Measurements from ENCODE around the gene ZNF580.
A peak's percentile ranks its signal among the peaks of the same experiment; 100 is the strongest.

Gene ZNF580

DNA sequence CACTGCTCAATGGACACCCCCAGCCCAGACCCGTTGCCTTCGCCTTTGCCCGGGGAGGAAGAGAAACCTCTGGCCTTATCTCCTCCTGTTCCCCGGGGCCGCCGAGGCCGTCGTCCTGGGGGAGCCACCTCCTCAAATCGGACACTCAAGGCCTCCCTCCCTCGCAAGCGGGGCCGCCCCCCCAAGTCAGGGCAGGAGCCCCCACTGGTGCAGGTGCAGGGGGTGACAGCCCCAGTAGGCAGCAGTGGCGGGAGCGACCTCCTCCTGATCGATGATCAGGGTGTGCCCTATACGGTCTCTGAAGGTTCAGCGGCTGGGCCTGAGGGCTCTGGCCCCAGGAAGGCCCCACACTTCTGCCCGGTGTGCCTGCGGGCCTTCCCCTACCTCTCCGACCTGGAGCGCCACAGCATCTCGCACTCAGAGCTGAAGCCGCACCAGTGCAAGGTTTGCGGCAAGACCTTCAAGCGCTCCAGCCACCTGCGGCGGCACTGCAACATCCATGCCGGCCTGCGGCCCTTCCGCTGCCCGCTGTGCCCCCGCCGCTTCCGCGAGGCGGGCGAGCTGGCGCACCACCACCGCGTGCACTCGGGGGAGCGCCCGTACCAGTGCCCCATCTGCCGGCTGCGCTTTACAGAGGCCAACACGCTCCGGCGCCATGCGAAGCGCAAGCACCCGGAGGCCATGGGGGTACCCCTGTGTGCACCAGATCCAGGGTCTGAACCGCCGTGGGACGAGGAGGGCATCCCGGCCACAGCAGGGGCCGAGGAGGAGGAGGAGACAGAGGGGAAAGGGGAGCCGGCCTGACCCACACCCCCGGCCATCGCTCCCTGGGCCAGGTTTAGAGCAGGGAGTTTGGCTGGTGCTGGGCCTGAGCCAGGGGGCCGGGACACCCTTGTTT is 38.4 kb upstream of the ZNF580 start:
- no peak for DNase-seq
- Mint-ChIP-seq H3K27ac (no peak overlapping the region), H3K4me1 (ENCODE audit: low read depth) (peaks cover 50% of the 10 kb centered on the region), H3K9me3 (peaks cover 4% of the 10 kb centered on the region), H3K27me3 (no peaks in the 10 kb centered on the region), H3K4me3 (no peak overlapping the region), H3K36me3 (ENCODE audit: low read depth) (peaks cover 41% of the 10 kb centered on the region)

- Mint-ChIP-seq H3K4me1 (ENCODE audit: low read depth) (peaks cover 55% of the 10 kb centered on the region), H3K36me3 (ENCODE audit: low read depth) (peaks cover 42% of the 10 kb centered on the region), H3K9me3 (peaks cover 4% of the 10 kb centered on the region), H3K27ac (peak overlapping the region; percentile 55), H3K4me3 (no peak overlapping the region), H3K27me3 (no peaks in the 10 kb centered on the region)
- no peak for DNase-seq
Measured at GRCh38 chr19:55603115-55603514, 37.7 kb upstream of the ZNF580 start.

- H3K36me3 Mint-ChIP-seq (ENCODE audit: low read depth): peaks cover 40% of the 10 kb centered on the region
- H3K4me3 Mint-ChIP-seq: peak overlapping the region; percentile 76
- H3K27ac Mint-ChIP-seq: peak overlapping the region; percentile 55
- H3K9me3 Mint-ChIP-seq: peaks cover 2% of the 10 kb centered on the region
- no peaks in the 10 kb centered on the region for H3K27me3 Mint-ChIP-seq
- peaks cover 53% of the 10 kb centered on the region for H3K4me1 Mint-ChIP-seq (ENCODE audit: low read depth)
- DNase-seq: no peak
Measured at GRCh38 chr19:55603581-55604292, 37.1 kb upstream of the ZNF580 start.

DNA sequence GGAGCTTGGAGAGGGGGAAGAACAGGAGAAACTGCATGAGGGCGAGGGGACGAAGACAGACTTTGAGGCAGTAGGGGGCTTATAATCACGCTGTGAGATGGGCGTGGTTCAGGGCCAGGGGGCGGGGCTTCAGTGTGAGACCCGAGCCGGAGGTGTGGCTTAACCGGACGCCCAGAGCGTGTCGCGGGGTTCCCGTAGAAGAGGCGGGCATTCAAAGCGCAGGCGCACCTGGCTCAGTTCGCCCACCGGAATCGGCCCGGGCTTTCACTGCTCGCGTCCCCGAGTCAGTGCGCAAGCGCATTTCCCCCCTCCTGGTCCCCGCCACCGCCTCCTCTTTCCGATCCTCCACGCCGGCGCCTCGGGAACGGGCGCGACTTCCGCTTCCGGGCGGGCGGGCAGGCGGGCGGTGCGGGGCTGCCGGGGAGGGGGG is 35.6 kb upstream of the ZNF580 start:
- H3K36me3 Mint-ChIP-seq (ENCODE audit: low read depth): peaks cover 50% of the 10 kb centered on the region
- peak overlapping the region; percentile 76 for H3K4me3 Mint-ChIP-seq
- H3K27me3 Mint-ChIP-seq: no peaks in the 10 kb centered on the region
- peak; percentile 98 for DNase-seq
- H3K4me1 Mint-ChIP-seq (ENCODE audit: low read depth): peaks cover 61% of the 10 kb centered on the region
- no peaks in the 10 kb centered on the region for H3K9me3 Mint-ChIP-seq
- H3K27ac Mint-ChIP-seq: peak overlapping the region; percentile 95

DNA sequence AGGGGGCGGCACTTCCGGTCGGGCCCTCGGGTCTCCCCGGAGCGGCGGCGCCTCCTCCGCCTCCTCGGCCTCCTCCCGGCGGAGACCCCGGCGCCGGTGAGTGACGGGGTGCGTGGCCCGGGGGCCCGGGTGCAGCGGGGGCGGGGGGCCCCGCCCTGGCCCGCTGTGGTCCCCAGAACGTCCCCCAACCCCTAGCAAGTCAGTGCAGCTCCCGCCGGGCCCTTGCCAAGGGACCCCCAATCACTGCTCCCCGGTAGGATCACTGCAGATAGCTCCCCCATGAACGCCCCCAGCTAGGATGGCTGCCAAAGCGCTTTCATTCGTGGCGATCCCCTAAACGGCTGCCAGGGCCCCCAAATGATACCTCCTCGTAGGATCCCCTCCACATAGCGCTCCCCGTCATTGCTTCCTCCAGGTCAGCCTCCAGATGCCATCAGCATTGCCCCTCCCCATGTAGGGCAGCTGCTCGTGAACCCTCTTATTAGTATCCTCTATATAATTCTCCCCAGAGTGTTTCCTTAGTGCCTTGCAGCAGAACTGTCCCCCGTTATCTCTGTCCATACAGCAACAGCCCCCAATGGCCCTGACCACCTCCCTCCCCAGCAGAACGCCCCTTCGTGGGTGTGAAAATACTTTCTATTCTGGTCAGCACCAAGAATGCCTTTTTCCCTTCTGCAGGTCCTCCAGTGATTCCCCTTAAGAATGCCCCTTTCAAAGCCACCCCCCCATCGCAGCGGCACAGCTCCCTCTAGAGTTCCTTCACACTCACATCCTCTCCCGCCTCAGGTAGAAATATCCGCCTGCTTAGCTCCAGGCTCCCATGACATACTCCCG is 34.9 kb upstream of the ZNF580 start, which contains the start of gene ZNF865:
ZNF865 (plus strand) TSS at position 11 of the 834 bp plus-strand sequence. CDS start 7,972 bp downstream, outside the sequence.
- Mint-ChIP-seq H3K36me3 (ENCODE audit: low read depth) (peaks cover 56% of the 10 kb centered on the region), H3K9me3 (no peaks in the 10 kb centered on the region), H3K4me3 (peak within 1 kb of the TSS; percentile 88), H3K27me3 (no peaks in the 10 kb centered on the region), H3K27ac (peak within 1 kb of the TSS; percentile 97), H3K4me1 (ENCODE audit: low read depth) (peaks cover 65% of the 10 kb centered on the region)
- peak; percentile 78 for DNase-seq

DNA sequence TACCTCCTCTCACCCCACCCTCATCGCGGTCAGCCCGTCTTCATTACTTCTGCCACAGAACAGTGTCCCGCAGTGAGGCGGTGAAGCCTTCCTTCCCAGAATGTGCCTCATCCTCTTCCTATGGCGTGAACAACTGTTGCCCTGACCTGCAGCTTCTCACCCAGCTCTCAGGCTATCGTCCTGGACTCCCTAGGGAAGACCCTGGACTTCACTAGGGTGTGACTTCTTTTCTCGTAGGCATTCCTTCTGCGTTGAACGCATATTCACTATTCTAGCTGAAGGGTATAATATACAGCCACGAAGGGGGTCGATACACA is 34.4 kb upstream of the ZNF580 start:
- DNase-seq: no peak
- H3K27ac Mint-ChIP-seq: peak overlapping the region; percentile 97
- peaks cover 65% of the 10 kb centered on the region for H3K4me1 Mint-ChIP-seq (ENCODE audit: low read depth)
- peak overlapping the region; percentile 88 for H3K4me3 Mint-ChIP-seq
- H3K27me3 Mint-ChIP-seq: no peaks in the 10 kb centered on the region
- H3K9me3 Mint-ChIP-seq: no peaks in the 10 kb centered on the region
- H3K36me3 Mint-ChIP-seq (ENCODE audit: low read depth): peaks cover 60% of the 10 kb centered on the region

GRCh38 chr19:55606817-55607216 is 34.0 kb upstream of the ZNF580 start:
- H3K4me3 Mint-ChIP-seq: peak overlapping the region; percentile 88
- peaks cover 65% of the 10 kb centered on the region for H3K4me1 Mint-ChIP-seq (ENCODE audit: low read depth)
- DNase-seq: no peak
- H3K9me3 Mint-ChIP-seq: no peaks in the 10 kb centered on the region
- peak overlapping the region; percentile 97 for H3K27ac Mint-ChIP-seq
- H3K27me3 Mint-ChIP-seq: no peaks in the 10 kb centered on the region
- H3K36me3 Mint-ChIP-seq (ENCODE audit: low read depth): peaks cover 61% of the 10 kb centered on the region

DNA sequence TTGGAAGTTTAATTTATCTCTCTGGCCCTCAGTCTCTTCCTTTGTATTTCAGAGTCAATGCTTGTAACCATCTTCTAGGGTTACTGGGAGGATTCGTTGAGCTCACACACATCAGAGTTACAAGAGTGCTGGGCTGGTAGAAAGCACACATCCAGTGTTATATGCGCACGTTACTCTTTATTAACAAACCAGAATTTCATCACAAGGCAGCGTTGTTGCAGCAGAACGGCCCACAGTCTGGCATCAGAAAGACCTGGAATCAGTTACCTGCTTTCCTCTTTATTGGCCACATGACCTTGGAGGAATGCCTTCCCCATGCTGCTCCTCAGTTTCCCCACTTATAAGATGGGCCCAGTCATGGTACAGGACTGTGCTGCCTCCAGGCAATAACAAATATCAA is 31.5 kb upstream of the ZNF580 start:
- Mint-ChIP-seq H3K9me3 (no peaks in the 10 kb centered on the region), H3K36me3 (ENCODE audit: low read depth) (peaks cover 69% of the 10 kb centered on the region), H3K4me3 (no peak overlapping the region), H3K27me3 (no peaks in the 10 kb centered on the region), H3K27ac (peak overlapping the region; percentile 6), H3K4me1 (ENCODE audit: low read depth) (peaks cover 62% of the 10 kb centered on the region)
- no peak for DNase-seq

DNA sequence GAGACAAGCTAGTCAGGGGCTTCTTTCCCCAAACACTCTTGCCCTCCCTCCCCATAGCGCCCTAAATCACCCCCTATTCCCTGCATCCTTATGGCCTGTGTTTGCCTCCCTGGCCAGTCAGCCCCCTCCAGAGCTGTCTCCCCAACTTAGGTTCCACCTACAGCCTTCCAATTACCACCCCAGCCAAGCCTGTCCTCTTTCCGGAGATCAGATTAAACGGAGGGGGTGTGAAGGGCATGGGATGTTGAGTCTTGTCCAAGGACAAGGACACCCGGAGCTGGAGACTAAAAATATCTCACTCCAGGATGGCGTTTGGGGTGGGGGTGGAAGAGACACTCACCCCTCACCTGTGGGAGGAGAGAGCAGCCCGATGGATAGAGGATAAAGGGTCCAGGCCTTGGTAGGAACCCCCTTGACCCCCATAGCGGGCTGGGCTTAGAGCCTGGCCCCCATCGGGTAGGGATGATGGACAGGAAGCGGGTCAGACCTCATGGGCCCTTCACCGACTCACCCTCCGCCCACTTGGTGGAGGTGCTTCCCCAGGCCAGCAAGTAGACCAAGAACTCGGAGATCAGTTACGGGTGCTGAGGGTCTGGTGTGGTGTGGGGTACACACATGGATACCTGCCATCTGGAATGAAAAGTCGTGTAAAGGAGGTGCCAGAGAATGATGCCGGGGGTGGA is 29.4 kb upstream of the ZNF580 start:
- DNase-seq: no peak
- H3K4me3 Mint-ChIP-seq: no peak overlapping the region
- H3K4me1 Mint-ChIP-seq (ENCODE audit: low read depth): peaks cover 51% of the 10 kb centered on the region
- no peaks in the 10 kb centered on the region for H3K9me3 Mint-ChIP-seq
- peaks cover 73% of the 10 kb centered on the region for H3K36me3 Mint-ChIP-seq (ENCODE audit: low read depth)
- H3K27ac Mint-ChIP-seq: peak overlapping the region; percentile 67
- no peaks in the 10 kb centered on the region for H3K27me3 Mint-ChIP-seq

GRCh38 chr19:55611983-55612645 is 28.7 kb upstream of the ZNF580 start:
- Mint-ChIP-seq H3K9me3 (no peaks in the 10 kb centered on the region), H3K36me3 (ENCODE audit: low read depth) (peaks cover 72% of the 10 kb centered on the region), H3K4me1 (ENCODE audit: low read depth) (peaks cover 45% of the 10 kb centered on the region), H3K4me3 (no peak overlapping the region), H3K27me3 (no peaks in the 10 kb centered on the region), H3K27ac (peak overlapping the region; percentile 67)
- DNase-seq: no peak

GRCh38 chr19:55613396-55613795 is 27.4 kb upstream of the ZNF580 start:
- H3K27ac Mint-ChIP-seq: no peak overlapping the region
- H3K4me1 Mint-ChIP-seq (ENCODE audit: low read depth): peaks cover 35% of the 10 kb centered on the region
- no peak for DNase-seq
- H3K9me3 Mint-ChIP-seq: no peaks in the 10 kb centered on the region
- H3K4me3 Mint-ChIP-seq: no peak overlapping the region
- no peaks in the 10 kb centered on the region for H3K27me3 Mint-ChIP-seq
- peaks cover 72% of the 10 kb centered on the region for H3K36me3 Mint-ChIP-seq (ENCODE audit: low read depth)

DNA sequence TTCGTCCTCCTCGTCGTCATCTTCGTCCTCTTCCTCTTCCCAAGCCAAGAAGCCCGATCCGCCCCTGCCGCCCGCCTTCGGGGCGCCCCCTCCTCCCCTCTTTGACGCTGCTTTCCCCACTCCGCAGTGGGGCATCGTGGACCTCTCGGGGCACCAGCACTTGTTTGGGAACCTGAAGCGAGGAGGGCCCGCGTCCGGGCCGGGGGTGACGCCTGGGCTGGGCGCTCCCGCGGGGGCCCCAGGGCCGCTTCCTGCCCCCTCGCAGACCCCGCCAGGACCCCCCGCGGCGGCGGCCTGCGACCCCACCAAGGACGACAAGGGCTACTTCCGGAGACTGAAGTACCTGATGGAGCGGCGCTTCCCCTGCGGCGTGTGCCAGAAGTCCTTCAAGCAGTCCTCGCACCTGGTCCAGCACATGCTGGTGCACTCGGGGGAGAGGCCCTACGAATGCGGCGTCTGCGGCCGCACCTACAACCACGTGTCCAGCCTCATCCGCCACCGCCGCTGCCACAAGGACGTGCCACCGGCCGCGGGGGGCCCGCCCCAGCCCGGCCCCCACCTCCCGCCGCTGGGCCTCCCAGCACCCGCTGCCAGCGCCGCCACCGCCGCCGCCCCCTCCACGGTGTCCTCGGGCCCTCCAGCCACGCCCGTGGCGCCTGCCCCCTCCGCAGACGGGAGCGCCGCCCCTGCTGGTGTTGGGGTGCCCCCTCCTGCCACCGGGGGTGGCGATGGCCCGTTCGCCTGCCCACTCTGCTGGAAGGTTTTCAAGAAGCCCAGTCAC is 26.7 kb upstream of the ZNF580 start:
- H3K36me3 Mint-ChIP-seq (ENCODE audit: low read depth): peaks cover 65% of the 10 kb centered on the region

More for the DNA sequence above, 26.7 kb upstream of the ZNF580 start:
- Mint-ChIP-seq H3K4me1 (ENCODE audit: low read depth) (peaks cover 30% of the 10 kb centered on the region), H3K4me3 (no peak overlapping the region), H3K27me3 (no peaks in the 10 kb centered on the region), H3K27ac (no peak overlapping the region), H3K9me3 (no peaks in the 10 kb centered on the region)
- DNase-seq: no peak
